HepG2 (cell line): ENCODE measurements around the gene BSG. TPM values are rescaled to one million over a fixed set of nuclear protein-coding genes. Genes with fewer than 3 reads are reported as not detected.

ENCODE experiments used
- ARID2 ChIP-seq: sonication (generic); formaldehyde crosslinking; IDR thresholded peaks from 2 replicates; pipeline ENCODE4 v1.8.1; 2022; ENCODE audit warnings: mild to moderate bottlenecking, missing genetic modification reagents, borderline replicate concordance
- DRAP1 ChIP-seq: IDR thresholded peaks from 2 replicates; pipeline ENCODE4 v1.6.1; 2016; ENCODE audit warnings: missing genetic modification reagents, missing compliant biosample characterization
- IRF9 ChIP-seq: sonication (generic); formaldehyde crosslinking; IDR thresholded peaks from 2 replicates; pipeline ENCODE4 v1.8.0; 2022; ENCODE audit warnings: missing genetic modification reagents, mild to moderate bottlenecking, borderline replicate concordance
- MTERF4 ChIP-seq: sonication (generic); formaldehyde crosslinking; IDR thresholded peaks from 2 replicates; pipeline ENCODE4 v1.8.0; 2023; ENCODE audit warnings: mild to moderate bottlenecking, missing genetic modification reagents
- MZF1 ChIP-seq: sonication (generic); formaldehyde crosslinking; IDR thresholded peaks from 2 replicates; pipeline ENCODE4 v1.8.1; 2023; ENCODE audit warnings: mild to moderate bottlenecking, missing genetic modification reagents, borderline replicate concordance
- PITX1 ChIP-seq: sonication (generic); formaldehyde crosslinking; IDR thresholded peaks from 2 replicates; pipeline ENCODE4 v1.5.1; 2020; ENCODE audit warnings: mild to moderate bottlenecking, missing genetic modification reagents
- POLR2A ChIP-seq, 2 experiments: IDR thresholded peaks; 2 replicates each; pipeline ENCODE4 v1.6.1; 2011; ENCODE audit warnings: low read depth in 2 of 2, low read length in 2 of 2, mild to moderate bottlenecking in 1 of 2, moderate library complexity in 1 of 2; ENCODE audit not compliant: insufficient read depth in 1 of 2
- RAD51 ChIP-seq: fragments of 450-650 bp; IDR thresholded peaks from 2 replicates; pipeline ENCODE4 v1.6.1; 2016; ENCODE audit warnings: borderline replicate concordance
- REL ChIP-seq: sonication (generic); formaldehyde crosslinking; conservative IDR thresholded peaks from 2 replicates; pipeline ENCODE4 v1.8.0; 2022; ENCODE audit warnings: mild to moderate bottlenecking, missing genetic modification reagents, moderate library complexity
- SMARCE1 ChIP-seq: fragments of 450-650 bp; IDR thresholded peaks from 2 replicates; pipeline ENCODE4 v1.6.1; 2017; ENCODE audit warnings: borderline replicate concordance
- U2AF1 ChIP-seq: fragments of 200-400 bp; formaldehyde crosslinking; optimal IDR thresholded peaks from 2 replicates; pipeline ENCODE3; 2017; ENCODE audit warnings: mild to moderate bottlenecking, low read depth, low read length
- ZFP37 ChIP-seq: sonication (generic); formaldehyde crosslinking; IDR thresholded peaks from 2 replicates; pipeline ENCODE4 v1.4.0; 2020; ENCODE audit warnings: missing genetic modification reagents, borderline replicate concordance
- ZFP62 ChIP-seq: sonication (generic); formaldehyde crosslinking; IDR thresholded peaks from 2 replicates; pipeline ENCODE4 v1.4.0; 2020; ENCODE audit warnings: missing genetic modification reagents
- ZNF20 ChIP-seq: sonication (generic); formaldehyde crosslinking; IDR thresholded peaks from 2 replicates; pipeline ENCODE4 v1.4.0; 2020; ENCODE audit warnings: mild to moderate bottlenecking, moderate library complexity, missing genetic modification reagents
- ZNF275 ChIP-seq: sonication (generic); formaldehyde crosslinking; IDR thresholded peaks from 2 replicates; pipeline ENCODE4 v1.8.0; 2022; ENCODE audit warnings: missing genetic modification reagents, mild to moderate bottlenecking, inconsistent platforms, borderline replicate concordance
- ZNF282 ChIP-seq: fragments of 450-650 bp; IDR thresholded peaks from 2 replicates; pipeline ENCODE4 v1.6.1; 2018; ENCODE audit not compliant: partially characterized antibody
- ZNF318 ChIP-seq: sonication (generic); formaldehyde crosslinking; IDR thresholded peaks from 2 replicates; pipeline ENCODE4 v1.4.0; 2020; ENCODE audit warnings: mild to moderate bottlenecking, missing genetic modification reagents
- ZNF749 ChIP-seq: sonication (generic); formaldehyde crosslinking; IDR thresholded peaks from 2 replicates; pipeline ENCODE4 v1.8.0; 2022; ENCODE audit warnings: mild to moderate bottlenecking, missing genetic modification reagents, moderate library complexity, borderline replicate concordance
- polyA plus RNA-seq, 8 experiments: library from polyadenylated mRNA; depleted of rRNA in 3 of 8; stranded (reverse) in 7 of 8; unstranded in 1 of 8; fragments of >200 nt; fragmentation: Illumina TruSeq in 4 of 8; extraction: Trizol in 4 of 8; gene quantifications; 2 replicates each; pipeline versions ENCODE4 v1.2.1 to v1.2.3, GENCODE V29; 2011 to 2016; ENCODE audit warnings: low read depth in 4 of 8, missing spikeins in 1 of 8, mixed read lengths in 1 of 8; ENCODE audit not compliant: insufficient read depth in 1 of 8
- total RNA-seq, 5 experiments: library from RNA; depleted of rRNA; stranded (reverse); fragments of >200 nt; fragmentation: Illumina TruSeq; extraction: Trizol; gene quantifications; 2 replicates each; pipeline ENCODE4 v1.2.3, GENCODE V29; 2016; ENCODE audit warnings: low read depth in 1 of 5

Gene BSG
- total and polyA plus RNA-seq, 2 of the 13 experiments (the other 11 are each of a cell fraction or from before 2014, with no cell fraction given) = 309 to 754 TPM

- TF ChIP-seq ZNF318 = no peak
- TF ChIP-seq ZNF20 (CRISPR knock-in tag) = no peak
- TF ChIP-seq PITX1 (CRISPR knock-in tag) = no peak
- no peak for TF ChIP-seq ZNF275 (CRISPR knock-in tag)
- no peak for TF ChIP-seq ARID2 (CRISPR knock-in tag)
- TF ChIP-seq REL (CRISPR knock-in tag) = 0 out of 2 replicates have a peak, but pooled peaks have one; percentile 51
- no peak for TF ChIP-seq MZF1 (CRISPR knock-in tag)
- TF ChIP-seq MTERF4 (CRISPR knock-in tag) = no peak
- TF ChIP-seq SMARCE1 = no peak
- TF ChIP-seq POLR2A (IDR thresholded peaks at IDR 0.05; ENCODE audit: insufficient read depth in 1 of 2, low read depth in 2 of 2, low read length in 2 of 2) = peak in 1 of 2 experiments; percentile 70; a peak in 3 of 4 replicates
- TF ChIP-seq DRAP1 = no peak
- no peak for TF ChIP-seq RAD51
- no peak for TF ChIP-seq ZFP37 (CRISPR knock-in tag)
- no peak for TF ChIP-seq U2AF1
- no peak for TF ChIP-seq ZNF282
- TF ChIP-seq ZNF749 = no peak
- no peak for TF ChIP-seq IRF9 (CRISPR knock-in tag)
- no peak for TF ChIP-seq ZFP62 (CRISPR knock-in tag)
Measured at GRCh38 chr19:531753-532560, 40.4 kb upstream of the BSG start, which contains the start of gene CDC34 (continued).
